CD4-positive, alpha-beta T cell treated with Interleukin-21 for 1 hour (primary cell): Measurements from ENCODE around the gene ALDH4A1.

Experiments
- DNase-seq: peaks from one replicate; pipeline ENCODE4 v3.0.0-alpha.2; 2020

Gene ALDH4A1

DNA sequence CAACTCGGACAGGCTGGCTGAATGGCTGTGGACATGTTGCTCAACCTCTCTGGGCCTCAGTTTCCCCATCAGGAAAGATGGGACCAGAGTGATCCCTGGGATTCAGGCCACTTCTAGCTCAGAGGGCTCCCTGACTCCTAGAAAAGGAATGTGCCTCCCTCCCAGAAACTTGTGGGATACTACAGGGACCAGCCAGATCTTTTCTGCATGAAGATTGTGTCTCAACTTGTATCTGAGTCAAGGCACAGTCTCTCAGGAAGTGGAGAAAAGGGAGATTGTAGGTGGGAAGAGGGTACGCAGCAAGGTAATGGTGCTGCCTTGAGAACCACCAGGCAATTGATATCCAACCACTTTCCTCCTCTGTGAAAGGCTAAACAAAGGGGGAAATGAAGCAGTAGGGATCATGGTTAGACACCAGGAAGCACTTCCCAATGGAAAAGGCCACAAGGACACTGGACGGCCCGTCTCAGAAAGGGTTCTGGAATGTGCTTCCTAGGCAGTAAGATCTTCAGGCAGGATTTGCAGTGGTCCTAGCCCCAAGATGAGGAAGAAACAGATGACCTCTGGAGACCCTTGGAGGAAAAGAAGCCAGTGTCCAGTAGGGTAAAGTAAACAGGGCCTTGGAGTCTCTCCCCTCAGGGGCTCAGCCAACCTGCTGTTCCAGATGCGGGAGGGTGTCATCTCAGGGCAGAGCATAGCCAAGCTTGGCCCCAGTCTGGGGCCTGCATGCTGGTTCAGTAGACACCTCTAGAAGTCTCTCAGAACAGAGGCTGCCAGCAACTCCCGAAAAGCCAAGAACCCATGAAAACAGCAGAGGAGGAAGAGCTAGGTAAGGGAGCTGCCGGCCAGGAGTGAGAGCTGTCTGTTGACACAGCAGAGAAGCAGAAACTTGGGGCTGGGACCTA, 37.3 kb upstream of the ALDH4A1 start:
- no peak for DNase-seq

DNA sequence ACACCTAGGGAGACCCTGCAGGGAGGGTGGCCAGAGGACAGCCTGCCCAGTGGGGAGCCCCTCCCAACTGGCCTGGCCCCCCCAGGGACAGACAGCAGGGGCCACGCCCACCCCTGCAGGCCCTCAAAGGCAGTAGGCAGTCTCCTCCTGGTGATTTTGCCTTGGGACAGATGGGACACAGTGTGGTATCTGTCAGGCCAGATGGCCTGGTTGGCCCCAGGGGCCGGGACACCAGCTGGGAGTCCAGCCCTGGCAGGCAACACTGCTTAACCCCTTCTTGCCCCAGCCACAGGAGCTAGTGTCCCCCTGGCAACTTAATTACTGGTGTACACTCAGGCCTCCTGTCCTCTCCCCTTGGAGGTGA, 36.3 kb upstream of the ALDH4A1 start:
- DNase-seq = no peak

DNA sequence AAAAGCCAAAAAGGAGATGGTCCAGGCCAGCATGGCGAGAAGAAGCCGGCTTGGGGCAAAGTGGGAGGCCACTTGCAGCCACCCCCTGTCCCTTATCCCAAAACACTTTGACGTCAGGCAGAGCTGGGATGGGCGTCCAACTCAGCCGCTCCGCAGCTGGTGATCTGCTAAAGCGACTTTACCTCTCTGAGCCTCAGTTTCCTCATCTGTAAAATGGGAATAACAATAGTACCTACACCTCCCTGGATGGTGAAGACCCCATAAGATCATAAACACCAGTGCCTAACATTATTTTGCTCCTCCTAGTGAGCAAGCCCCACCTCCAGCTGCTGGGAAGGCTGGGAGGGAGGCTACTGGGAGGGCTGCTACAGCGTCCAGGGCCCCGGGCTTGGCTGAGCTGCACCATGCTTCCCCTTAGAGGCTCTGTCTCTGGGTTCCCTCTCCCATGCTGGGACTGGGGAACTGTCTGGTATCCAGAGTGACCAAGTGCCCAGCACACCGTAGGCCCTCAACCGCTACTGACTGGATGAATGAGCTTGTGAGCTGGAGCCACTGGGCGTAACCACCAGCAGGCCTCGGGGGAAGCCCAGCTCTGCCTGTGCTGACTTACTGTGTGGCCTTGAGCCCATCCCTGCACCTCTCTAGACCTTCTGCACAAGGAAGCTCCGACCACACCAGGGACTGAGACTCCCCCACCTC, 35.8 kb upstream of the ALDH4A1 start:
- no peak for DNase-seq

DNA sequence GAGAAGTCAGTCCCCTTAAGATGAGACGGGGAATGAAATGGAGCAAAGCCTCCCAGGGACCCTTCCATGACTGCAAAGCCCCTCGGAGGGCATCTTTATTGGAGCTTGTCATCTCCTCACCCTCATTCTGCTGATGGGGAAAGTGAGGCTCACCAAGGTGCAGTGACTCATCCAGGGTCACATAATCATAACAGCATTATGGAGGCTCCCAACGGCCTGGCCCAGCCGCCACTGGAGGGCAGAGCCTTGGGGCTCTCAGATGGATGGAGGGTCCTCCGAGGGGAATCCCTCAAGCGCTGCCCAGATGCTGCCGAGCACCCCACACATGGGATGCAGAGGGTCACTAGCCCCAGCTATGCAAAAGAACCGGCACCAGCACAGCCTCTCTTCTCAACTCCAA, 35.2 kb upstream of the ALDH4A1 start:
- no peak for DNase-seq

DNA sequence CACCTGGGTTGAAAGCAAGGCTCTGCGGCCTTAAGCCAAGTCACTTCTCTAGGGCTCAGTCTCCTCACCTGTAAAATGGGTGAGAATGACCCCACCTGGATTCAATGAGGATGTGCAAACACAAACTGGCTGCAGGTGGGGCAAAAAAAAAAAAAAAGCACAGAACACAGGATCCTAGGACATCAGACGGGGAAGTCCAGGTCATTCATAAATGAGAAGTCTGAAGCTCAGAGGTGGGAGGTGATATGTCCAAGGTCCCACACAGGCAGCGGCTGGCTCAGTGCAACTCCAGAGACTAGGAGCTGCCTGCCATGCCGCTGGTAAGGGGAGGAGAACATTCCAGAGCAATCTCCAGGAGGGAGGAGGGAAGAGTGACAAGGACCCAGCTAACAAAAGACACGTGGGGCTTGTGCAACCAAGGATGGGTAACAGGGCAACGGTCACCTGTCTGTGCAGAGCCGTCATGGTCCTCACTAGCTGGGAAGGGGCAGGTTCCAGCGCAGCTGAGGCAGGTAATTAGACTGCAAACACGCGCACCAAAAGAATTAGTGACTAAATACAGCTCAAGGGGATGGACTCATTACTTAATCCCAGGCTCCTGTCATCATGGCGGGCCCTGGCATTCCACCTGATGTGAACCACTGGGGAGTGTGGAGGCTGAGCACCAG, 34.6 kb upstream of the ALDH4A1 start:
- no peak for DNase-seq

DNA sequence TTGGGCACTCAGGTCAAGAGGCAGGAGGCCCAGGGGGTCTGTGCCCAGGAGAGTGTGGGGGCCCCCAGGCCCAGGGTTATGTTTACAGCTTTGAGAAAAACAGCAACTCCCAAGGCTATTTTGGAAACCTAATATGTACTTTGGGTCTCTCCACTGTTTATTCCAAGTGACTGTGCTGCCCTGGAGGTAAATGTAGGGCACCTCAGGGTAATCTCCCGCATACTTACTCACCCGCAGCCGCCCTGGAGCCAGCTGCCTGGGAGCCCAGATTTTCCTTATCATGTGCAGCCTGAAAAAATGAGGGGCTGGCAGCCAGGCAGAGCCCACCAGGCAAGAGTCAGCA, 34.1 kb upstream of the ALDH4A1 start:
- DNase-seq = no peak

DNA sequence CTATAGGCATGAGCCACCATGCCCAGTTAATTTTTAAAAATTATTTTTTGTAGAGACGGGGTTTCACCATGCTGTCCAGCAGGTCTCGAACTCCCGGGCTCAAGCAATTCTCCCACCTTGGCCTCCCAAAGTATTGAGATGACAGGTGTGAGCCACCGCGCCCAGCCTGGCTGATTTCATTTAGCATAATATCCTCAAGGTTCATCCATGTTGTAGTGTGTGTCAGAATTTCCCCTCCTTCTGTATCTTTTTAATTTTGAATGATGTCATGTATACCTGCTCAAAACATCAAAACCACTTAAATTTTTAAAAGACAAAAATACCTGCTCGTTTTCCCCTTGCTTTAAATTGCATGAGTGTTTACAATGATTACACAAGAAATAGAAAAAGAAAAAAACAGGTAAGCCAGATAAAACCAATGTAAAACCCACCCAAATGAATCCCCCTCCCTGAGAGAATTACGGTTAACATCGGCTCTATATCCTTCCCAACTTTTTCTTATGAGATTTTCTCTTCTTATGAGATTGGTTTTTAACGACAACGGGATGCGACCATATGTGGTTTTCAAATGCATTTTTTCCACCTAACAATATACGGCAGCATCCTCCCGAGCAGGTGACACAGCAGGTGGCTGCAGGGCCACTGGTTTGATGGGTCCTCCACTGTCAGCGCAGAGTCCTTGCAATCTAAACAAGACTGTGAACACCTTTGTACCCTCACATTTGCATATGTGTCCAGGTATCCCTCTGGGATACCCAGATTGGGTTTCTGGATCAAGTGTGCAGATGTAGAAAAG, 32.0 kb upstream of the ALDH4A1 start:
- peak; percentile 46 for DNase-seq

DNA sequence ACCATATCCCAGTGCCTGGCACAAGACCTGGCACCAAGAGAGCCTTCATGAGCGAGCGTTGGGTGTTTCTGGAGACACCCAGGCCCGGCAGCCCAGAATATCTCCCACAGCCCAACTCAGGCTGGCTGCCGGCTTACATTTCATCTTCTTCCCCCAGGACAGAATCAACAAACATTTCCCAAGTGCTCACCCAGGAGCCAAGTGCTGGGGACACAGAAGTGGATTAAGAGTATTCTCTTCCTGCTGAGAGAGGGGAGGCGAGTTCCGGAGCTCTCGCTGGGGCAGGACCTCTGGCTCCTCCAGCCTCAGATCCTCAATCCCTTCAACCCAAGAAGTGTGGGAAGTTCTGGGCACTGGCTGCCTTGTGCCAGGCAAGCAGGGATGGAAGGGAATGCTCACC, 30.5 kb upstream of the ALDH4A1 start:
- no peak for DNase-seq

DNA sequence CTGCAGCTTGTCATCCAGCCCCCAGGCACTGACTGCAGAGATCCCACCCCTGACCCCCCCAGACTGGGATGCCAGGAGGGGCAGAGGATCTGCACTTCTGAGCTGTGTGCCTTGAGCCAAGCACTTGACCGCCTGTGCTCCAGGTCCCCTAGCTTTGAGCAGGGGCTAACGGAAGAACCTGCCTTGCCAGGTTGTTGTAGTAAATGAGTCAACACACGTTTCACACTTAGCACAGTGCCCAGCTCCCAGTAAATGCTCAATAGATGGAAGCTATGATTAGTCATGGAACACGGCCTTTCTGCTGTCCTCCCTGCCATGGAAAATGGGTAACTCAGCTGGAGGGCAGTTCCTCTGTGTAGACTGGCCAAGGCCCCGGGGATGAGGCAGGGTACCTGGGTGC, 30.0 kb upstream of the ALDH4A1 start:
- no peak for DNase-seq

DNA sequence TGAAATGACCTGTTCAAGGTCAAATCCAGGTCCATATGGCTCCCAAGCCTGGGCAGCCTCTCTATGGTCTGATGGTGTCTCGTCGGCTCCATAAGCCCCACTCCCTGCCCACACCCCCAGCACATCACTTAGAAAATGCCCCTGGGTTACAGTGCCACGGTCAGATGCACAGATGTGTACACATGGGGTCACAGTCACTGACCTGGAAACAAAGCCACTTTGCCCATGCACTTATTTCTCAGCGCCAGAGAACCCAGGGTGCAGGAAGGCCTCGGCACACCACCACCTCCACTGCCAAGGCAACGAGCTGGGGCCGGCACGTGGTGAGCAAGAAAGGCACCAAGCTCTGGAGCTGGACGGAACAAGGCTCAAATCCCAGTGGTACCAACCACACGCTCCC, 29.4 kb upstream of the ALDH4A1 start:
- no peak for DNase-seq

DNA sequence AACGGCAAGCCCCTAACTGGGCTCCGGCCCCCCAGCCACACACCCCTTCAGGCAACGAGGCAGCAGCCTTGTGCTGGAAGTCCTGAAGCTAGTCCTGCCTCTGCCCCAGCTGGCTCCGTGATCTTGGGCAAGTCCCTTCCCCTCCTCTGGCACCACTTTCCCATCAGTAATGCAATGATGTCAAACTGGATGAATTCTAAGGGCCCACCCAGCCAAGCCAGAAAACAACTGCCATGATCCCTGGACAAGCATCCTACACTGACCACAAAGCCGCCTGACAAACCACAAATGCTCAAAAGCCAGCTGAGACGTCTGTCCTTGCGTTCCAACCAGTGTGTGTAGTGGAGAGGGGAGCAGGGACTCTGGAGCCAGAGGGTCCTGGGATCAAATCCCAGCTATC, 27.3 kb upstream of the ALDH4A1 start:
- DNase-seq = no peak

DNA sequence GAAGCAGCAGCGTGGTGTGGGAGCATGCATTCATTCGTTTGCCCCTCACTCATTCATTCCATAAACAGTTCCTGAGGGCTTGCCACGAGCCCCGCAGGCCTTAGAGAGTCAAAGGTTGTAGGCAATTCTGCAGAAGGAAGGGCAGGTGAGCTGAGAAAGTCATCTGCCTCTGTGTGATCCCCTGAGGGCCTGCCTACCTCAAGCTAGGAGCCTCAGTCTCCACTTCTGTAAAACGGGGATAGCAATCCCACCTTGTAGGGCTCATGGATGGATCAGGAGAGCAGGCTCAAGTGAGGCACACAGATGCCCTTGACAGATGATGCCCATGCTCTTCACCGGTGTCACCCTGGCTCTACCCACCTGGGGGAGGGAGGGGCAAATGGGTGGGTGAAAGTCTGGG, 26.6 kb upstream of the ALDH4A1 start:
- DNase-seq = no peak

DNA sequence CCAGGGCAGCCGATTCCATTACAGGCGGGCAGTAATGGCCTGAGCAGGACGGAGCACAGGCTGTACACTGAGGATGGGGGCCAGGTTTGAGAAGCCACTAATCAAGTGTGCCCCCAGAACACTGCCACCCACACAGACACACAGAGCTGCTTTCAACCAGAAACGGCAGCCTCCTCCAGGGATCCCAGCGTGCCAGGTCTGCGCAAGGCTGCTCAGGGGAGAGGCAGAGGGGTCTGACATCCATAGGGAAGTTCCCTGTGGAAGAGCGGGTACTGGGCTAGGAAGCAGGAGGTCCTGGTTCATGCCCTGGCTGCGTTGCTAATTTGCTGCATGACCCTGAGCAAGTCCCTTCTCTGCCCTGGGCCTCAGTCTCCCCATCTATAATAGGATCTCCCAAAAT, 26.1 kb upstream of the ALDH4A1 start:
- DNase-seq = no peak

DNA sequence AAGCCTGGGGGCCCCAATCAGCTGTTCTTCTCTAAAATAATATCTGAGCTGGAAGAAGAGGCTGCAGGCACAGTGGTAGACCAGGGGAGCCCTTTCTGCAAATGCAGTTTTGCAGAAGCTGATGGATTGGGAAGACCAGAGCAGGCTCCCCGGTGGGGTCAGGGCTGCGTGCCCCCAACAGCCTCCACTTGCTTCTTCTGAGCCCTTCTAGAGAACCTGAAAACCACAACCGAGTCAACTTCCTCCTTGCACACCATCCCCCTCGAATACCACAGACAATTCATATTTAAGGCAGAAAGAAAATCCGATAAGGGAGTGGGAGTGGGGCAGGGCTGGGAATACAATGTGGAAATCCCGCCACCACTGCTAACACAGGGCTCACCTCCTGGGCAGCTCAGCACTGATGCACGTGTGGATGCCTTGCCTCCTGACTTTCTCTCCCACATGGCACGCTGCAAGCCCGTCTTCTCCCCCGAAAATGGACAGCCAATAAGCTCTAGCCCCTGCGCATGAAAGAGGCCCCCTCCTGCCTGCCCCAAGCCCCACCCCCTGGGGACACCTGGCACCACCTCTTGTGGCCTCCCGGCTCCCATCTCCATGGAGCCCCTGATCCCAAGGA, 25.4 kb upstream of the ALDH4A1 start:
- peak; percentile 57 for DNase-seq

DNA sequence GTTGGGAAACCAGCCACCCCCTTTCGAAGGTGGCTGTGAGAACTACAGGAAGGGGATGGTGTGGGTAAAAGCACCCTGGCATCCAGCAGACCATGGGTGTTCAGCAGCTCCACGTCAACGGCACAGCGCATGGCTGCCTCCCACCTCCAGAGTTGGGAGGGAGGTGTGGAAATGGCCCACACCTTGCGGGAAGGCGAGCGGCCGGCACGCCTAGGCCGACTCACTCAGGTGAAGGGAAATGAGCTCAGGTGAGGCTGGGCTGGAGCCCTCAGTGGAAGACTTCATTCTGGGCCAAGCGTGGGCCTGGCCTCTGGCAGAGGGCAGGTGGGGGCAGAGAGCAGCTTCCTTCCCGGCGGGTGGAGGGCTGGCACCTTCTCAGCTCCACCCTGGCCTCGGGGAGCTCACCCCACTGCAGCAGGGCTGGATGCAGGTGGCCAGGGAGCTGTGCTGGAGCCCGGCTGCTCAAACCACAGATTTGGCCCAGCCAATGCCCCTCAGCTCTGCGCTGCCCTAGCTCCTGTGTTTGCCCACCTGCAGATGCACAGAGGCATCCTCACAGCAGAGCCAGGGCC, 24.8 kb upstream of the ALDH4A1 start:
- peak; percentile 40 for DNase-seq

DNA sequence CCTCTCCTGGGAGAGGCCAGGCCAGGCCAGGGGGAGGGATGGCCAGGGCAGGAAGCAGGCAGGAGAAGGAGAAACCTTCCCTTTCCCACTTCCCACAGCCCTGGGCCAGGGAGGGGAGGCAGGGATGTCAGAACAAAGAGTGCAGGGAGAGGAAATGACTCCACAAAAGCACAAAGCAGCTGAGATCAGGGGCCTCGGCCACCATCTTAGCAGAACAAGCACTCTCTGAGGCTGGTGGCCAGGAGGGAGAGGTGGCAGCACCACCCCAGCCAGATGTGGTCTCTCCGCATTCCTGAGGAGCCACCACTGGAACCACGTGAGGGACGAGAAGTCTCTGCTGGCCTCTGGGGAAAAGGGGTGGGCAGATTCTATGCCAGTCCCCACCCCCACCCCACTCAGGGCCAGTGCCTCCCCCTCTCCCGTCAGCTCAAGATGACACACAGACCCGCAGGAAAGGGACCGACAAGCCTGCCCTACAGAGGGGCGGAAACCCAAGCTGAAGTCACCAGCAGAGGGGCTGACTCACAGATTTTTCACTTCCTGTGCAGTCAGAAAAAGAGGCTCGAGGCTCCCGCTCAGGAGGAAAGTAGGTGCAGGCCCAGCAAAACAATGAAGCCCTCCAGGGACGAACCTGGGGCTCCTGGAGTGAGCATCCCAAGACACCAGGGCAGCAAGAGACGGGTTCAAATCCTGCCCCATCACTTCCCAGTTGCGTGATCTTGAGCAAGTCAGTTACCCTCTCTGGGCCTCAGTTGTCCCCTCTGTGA, 24.1 kb upstream of the ALDH4A1 start:
- peak; percentile 88 for DNase-seq

DNA sequence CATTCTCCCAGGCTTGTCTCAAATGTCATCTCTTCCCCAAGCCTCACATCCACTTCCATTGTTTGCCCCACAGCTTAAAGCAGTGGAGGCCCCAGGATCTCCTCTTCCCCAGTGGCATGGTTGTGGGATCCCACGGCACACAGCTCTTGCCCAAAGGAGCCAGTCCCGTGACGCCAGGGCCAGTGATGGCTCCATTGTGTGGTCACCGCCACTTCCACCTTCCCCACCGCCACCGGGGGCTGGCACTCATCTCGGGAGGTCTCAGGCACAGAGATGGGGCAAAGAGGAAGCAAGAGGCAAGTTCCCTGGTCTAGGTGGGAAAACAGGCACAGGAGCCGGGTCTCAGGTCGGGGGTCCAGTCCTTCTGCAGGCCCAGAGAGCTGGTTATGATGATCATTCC, 22.9 kb upstream of the ALDH4A1 start:
- no peak for DNase-seq

DNA sequence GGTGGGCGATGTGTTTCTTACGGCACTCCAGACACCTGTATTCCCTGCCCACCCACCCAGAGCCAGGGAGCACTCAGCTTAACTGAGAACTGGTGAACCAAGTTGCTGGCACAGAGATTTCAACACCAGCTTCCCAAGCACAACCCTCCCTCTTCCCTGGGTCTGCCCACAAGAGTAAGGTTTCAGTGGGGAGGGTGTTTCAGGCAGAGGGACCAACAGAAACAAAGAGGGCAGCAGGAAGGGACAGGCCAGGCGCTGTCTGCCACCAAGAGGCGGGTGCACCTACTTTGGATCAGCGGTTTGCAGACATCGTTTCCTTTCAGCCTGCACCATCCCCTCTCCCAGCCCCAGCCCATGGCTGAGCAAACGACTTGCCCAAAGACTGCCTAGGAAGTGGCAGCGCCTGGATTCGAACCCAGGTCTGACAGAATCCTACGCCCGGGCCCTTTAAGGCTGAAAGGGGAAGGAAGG, 21.9 kb upstream of the ALDH4A1 start:
- no peak for DNase-seq

DNA sequence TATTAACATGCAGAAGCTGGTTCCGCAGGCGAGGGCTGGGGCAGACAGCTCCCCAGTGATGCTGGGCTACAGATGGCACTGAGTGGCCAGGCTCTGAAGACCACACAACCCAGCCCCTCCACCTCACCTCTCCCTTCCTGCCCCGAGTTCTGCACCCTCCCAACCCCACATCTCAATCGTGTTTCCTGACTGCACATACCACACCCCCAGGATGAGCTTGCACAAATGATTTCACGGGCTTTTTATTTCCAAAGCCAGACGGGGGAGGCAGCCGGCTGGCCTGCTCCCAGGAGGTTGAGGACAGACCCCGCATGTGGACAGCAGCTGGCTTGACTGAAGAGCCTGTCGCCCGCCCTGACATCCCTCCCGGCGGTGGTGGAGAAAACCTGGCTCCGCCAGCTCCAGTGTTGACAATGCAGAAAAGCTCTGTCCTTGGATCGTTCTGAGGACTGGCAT, 21.4 kb upstream of the ALDH4A1 start:
- peak; percentile 36 for DNase-seq

DNA sequence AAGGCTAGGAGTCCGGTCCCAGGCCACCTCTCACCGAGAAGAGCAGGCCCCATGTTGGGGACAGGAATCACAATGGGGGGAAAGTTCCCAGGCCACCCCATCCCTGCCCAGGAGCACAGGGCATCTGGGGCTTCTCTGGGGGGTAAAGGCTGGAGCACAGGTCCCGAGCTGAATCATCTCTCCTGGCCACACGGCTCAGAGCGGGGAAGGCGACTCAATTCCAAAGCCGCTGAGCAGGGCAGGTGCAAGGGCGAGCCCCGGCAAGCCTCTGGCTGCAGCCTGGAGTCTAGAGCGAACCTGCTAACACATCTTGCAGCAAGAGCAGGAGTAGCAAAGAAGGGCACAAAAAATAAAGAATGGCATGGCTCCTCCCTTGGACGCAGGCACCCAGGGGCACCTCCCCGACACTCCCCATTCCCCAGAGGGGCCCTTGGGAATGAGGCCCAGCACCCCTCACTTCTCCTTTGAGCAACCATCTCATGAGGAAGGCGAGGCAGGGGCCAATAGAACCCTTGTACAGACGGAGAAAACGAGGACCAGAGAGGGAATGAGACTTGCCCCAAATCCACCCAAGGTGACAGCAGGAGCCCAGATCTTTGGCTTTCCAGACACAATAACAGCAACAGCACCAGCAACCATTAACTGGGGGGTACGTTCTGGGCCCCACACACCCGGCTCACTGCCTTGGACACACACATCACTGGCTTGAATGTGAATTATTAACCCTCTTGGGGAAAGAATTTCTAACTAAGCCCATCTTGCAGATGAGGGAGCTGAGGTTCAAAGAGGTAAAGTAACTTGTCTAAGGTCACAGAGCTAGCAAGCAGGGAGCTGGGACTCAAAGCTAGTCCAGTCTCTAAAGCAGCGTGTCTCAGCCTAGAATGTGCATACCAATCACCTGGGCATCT, 20.7 kb upstream of the ALDH4A1 start:
- DNase-seq = no peak
